K562 (cell line): Measurements from ENCODE around the gene BRWD1. TPM values are rescaled to one million over a fixed set of nuclear protein-coding genes. Genes with fewer than 3 reads are reported as not detected.

Source experiments
- ARHGAP35 ChIP-seq: fragments of 450-650 bp; IDR thresholded peaks from 2 replicates; pipeline ENCODE4 v1.6.1; 2018; ENCODE audit not compliant: partially characterized antibody
- ATF4 ChIP-seq: fragments of 450-650 bp; formaldehyde crosslinking; IDR thresholded peaks from 2 replicates; pipeline ENCODE4 v1.4.0; 2022; ENCODE audit warnings: mild to moderate bottlenecking, moderate library complexity
- E2F3 ChIP-seq: fragments of 250-450 bp; sonication (Bioruptor Pico); IDR thresholded peaks from 2 replicates; pipeline ENCODE4 v1.4.0; 2020; ENCODE audit warnings: mild to moderate bottlenecking
- FOXA1 ChIP-seq: fragments of 450-650 bp; IDR thresholded peaks from 2 replicates; pipeline ENCODE4 v1.6.1; 2016; ENCODE audit warnings: mild to moderate bottlenecking, borderline replicate concordance
- PTTG1 ChIP-seq: fragments of 450-650 bp; IDR thresholded peaks from 2 replicates; pipeline ENCODE4 v1.6.1; 2016; ENCODE audit warnings: low read depth, mild to moderate bottlenecking, missing genetic modification characterization, missing compliant biosample characterization
- SMARCA4 ChIP-seq: fragments of 450-650 bp; IDR thresholded peaks from 2 replicates; pipeline ENCODE4 v1.6.1; 2016
- TEAD4 ChIP-seq, 2 experiments: sonication (generic) in 1 of 2; formaldehyde crosslinking in 1 of 2; IDR thresholded peaks; 2 replicates each; pipeline versions ENCODE4 v1.6.1 to v1.8.0; 2012 to 2022; ENCODE audit warnings: borderline replicate concordance in 1 of 2, inconsistent platforms in 1 of 2, low read length in 1 of 2, mild to moderate bottlenecking in 1 of 2, missing genetic modification reagents in 1 of 2
- UBTF ChIP-seq, 2 experiments: IDR thresholded peaks; 2 replicates each; pipeline ENCODE4 v1.6.1; 2012; ENCODE audit warnings: improper control_type of control experiment in 2 of 2, low read depth in 2 of 2, low read length in 2 of 2, borderline replicate concordance in 1 of 2
- ZNF134 ChIP-seq: fragments of 250-450 bp; sonication (Bioruptor Pico); conservative IDR thresholded peaks from 2 replicates; pipeline ENCODE4 v1.4.0; 2020
- ZNF175 ChIP-seq: fragments of 200-800 bp; sonication (Bioruptor generic); IDR thresholded peaks from 2 replicates; pipeline ENCODE4 v1.6.1; 2016; ENCODE audit warnings: low read depth, mild to moderate bottlenecking, missing genetic modification characterization, missing compliant biosample characterization
- polyA plus RNA-seq, 8 experiments: library from polyadenylated mRNA; depleted of rRNA in 4 of 8; stranded (reverse) in 5 of 8; unstranded in 3 of 8; fragments of >200 nt; fragmentation: Nextera tagmentation in 2 of 8; fragmentation: Illumina TruSeq in 1 of 8; extraction: Ambion mirVana in 2 of 8; extraction: Trizol in 1 of 8; gene quantifications; 2 replicates each; pipeline versions ENCODE4 v1.2.1 to v1.2.3, GENCODE V29; 2011 to 2014; ENCODE audit warnings: inconsistent platforms in 1 of 8, missing spikeins in 1 of 8
- total RNA-seq, 7 experiments: library from RNA; depleted of rRNA in 6 of 7; stranded (reverse); fragments of >200 nt in 6 of 7; fragmentation: Illumina TruSeq in 2 of 7; extraction: Trizol in 2 of 7; gene quantifications; 2 replicates each; pipeline versions ENCODE4 v1.2.1 to v1.2.3, GENCODE V29; 2011 to 2021; ENCODE audit warnings: low replicate concordance in 1 of 7
- TF ChIP-seq, protein P1 (sequence below): fragments of 450-650 bp; IDR thresholded peaks from 2 replicates; pipeline ENCODE4 v1.6.1; 2016; ENCODE audit warnings: borderline replicate concordance

The BRWD1 gene
- total and polyA plus RNA-seq, 9 of the 15 experiments (the other 6 are each of a cell fraction or from before 2014, with no cell fraction given) = 10.1 to 60.2 (median 34.1) TPM

DNA sequence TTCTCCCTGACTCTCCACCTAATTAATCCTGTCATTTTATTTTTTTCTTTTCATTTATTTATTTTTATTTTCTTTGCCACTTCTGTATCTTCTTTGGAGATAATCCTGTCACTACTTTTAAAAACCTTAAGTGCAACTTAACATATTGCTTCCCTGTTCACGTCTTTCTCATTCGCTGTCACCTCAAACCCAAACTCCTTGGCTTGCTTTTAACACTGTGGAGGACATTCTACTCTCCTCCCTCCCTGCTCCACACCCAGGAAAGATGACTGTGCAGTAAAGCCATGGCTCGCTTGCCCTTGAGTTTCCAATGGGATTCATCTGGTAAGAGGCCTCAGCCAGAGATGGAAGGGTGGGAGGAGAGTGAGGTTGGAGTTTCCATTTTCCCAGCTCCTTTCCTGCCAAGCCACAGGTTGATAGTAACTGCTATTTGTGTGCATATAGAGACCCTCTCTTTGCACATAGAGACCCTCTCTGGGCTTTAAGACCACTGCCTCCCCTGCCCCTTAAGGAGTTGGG is 6.4 kb upstream of the BRWD1 start (continued):
- TF ChIP-seq UBTF (IDR thresholded peaks at IDR 0.05; ENCODE audit: borderline replicate concordance in 1 of 2, low read depth in 2 of 2, low read length in 2 of 2) (no peak), ATF4 (CRISPR knock-in tag) (0 out of 2 replicates have a peak, but pooled peaks have one; percentile 22), SMARCA4 (peak; percentile 80), PTTG1 (tag) (no peak), E2F3 (CRISPR knock-in tag) (0 out of 2 replicates have a peak, but pooled peaks have one; percentile 17), TEAD4 (IDR thresholded peaks at IDR 0.05; ENCODE audit: low read length) (no peak), TEAD4 (CRISPR knock-in tag; IDR thresholded peaks at IDR 0.05; ENCODE audit: borderline replicate concordance) (no peak), ZNF134 (CRISPR knock-in tag) (0 out of 2 replicates have a peak, but pooled peaks have one; percentile 32), ARHGAP35 (no peak), FOXA1 (no peak), ZNF175 (CRISPR knock-in tag) (peak; percentile 56; the same call in 1 of the 2 replicates)
- TF ChIP-seq, protein P1, sequence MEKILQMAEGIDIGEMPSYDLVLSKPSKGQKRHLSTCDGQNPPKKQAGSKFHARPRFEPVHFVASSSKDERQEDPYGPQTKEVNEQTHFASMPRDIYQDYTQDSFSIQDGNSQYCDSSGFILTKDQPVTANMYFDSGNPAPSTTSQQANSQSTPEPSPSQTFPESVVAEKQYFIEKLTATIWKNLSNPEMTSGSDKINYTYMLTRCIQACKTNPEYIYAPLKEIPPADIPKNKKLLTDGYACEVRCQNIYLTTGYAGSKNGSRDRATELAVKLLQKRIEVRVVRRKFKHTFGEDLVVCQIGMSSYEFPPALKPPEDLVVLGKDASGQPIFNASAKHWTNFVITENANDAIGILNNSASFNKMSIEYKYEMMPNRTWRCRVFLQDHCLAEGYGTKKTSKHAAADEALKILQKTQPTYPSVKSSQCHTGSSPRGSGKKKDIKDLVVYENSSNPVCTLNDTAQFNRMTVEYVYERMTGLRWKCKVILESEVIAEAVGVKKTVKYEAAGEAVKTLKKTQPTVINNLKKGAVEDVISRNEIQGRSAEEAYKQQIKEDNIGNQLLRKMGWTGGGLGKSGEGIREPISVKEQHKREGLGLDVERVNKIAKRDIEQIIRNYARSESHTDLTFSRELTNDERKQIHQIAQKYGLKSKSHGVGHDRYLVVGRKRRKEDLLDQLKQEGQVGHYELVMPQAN = 0 out of 2 replicates have a peak, but pooled peaks have one; percentile 20
